ENCODE data around the gene ZDHHC21. TPM values are rescaled to one million over a fixed set of nuclear protein-coding genes. Genes with fewer than 3 reads are reported as not detected.

ZDHHC21 gene
- total and polyA plus RNA-seq, 9 of the 15 experiments (the other 6 are each of a cell fraction or from before 2014, with no cell fraction given): 0.10 to 1.9 (median 1.00) TPM

- Histone ChIP-seq H3K27me3 (ENCODE audit: control insufficient read depth in 2 of 2, insufficient read depth in 2 of 2, low read length in 2 of 2) (no peaks in the 10 kb centered on the region), H3K4me3 (no peak overlapping the region), H2AFZ (ENCODE audit: low read depth, low read length) (no peak overlapping the region), H3K79me2 (ENCODE audit: control insufficient read depth, insufficient read depth, low read length) (no peaks in the 10 kb centered on the region), H3K4me2 (ENCODE audit: insufficient read depth, low read length) (no peak overlapping the region), H3K27ac (ENCODE audit: extremely low read depth, low read depth, low read length) (no peak overlapping the region), H3K9me3 (replicated peaks; ENCODE audit: control insufficient read depth, insufficient read depth, low read depth, low read length) (no peaks in the 10 kb centered on the region), H3K4me1 (replicated peaks in 1 of 2; ENCODE audit: control insufficient read depth in 2 of 2, insufficient read depth in 2 of 2, low read length in 2 of 2) (peaks cover 3 to 6% of the 10 kb centered on the region in 2 experiments; a peak in 3 of 5 replicates), H3K36me3 (ENCODE audit: control insufficient read depth, insufficient read depth, low read length) (no peaks in the 10 kb centered on the region), H3K9me1 (ENCODE audit: control insufficient read depth, insufficient read depth, low read length) (no peaks in the 10 kb centered on the region), H3K9ac (ENCODE audit: insufficient read depth in 1 of 2, low read depth in 2 of 2, low read length in 2 of 2) (no peak overlapping the region), H4K20me1 (replicated peaks; ENCODE audit: control insufficient read depth, insufficient read depth, low read length) (no peaks in the 10 kb centered on the region)
- in situ Hi-C loops (cut with MboI) (no loop called here), intact Hi-C loops (cut with micrococcal nuclease) (no loop called here)
- FAIRE-seq: peak; percentile 57
- peak; percentile 67; the same call in 2 of the 3 replicates for ATAC-seq
- TF ChIP-seq CBFA2T3 (IDR thresholded peaks at IDR 0.05): peak; percentile 35
- TF ChIP-seq ELK1 (CRISPR knock-in tag; IDR thresholded peaks at IDR 0.05): no peak
- peak; percentile 47 for TF ChIP-seq TEAD4 (IDR thresholded peaks at IDR 0.05; ENCODE audit: low read length)
- no peak for TF ChIP-seq TEAD4 (CRISPR knock-in tag; IDR thresholded peaks at IDR 0.05; ENCODE audit: borderline replicate concordance)
- TF ChIP-seq TCF3 (CRISPR knock-in tag; IDR thresholded peaks at IDR 0.05): 0 out of 2 replicates have a peak, but pooled peaks have one; percentile 26
- TF ChIP-seq HMBOX1 (IDR thresholded peaks at IDR 0.05): peak; percentile 70; the same call in 1 of the 2 replicates
- TF ChIP-seq CBFA2T2 (conservative IDR thresholded peaks at IDR 0.05): 0 out of 2 replicates have a peak, but pooled peaks have one; percentile 13
- no TSS peak for BruUV-seq (replicated peaks)
- WGBS (ENCODE audit: insufficient coverage, low coverage, missing lambda C conversion rate): 36% methylated on average over 4 of the region's 4 CpGs
- ChIA-PET POLR2A (interaction anchor here (0.6 kb wide), 1 partner anchor 25 kb away, joined by 3 read pairs; no protein-coding TSS in a partner anchor), CTCF (ENCODE audit: low intra/inter-chr PET ratio) (no interaction called here)
- peak in 2 of 4 experiments; percentile 7 to 20 for DNase-seq (ENCODE audit: extremely low read depth in 1 of 4, low spot score in 3 of 4)
These were observed 127.7 kb downstream of the ZDHHC21 start for GRCh38 chr9:14565352-14566016.

Measured in K562 (cell line).